IPS DF 4.7 (cell line): ENCODE results near the gene EYS.

Source experiments
- DNase-seq: peaks from one replicate; pipeline ENCODE4 v3.0.0-alpha.2; 2013; ENCODE audit warnings: low spot score; ENCODE audit errors: extremely low read depth

EYS gene

GRCh38 chr6:63683071-63683603 lies 2023.9 kb downstream of the EYS start:
- no peak for DNase-seq

- DNase-seq, result no peak
Measured at GRCh38 chr6:63677282-63677681, 2029.7 kb downstream of the EYS start.

- DNase-seq, result no peak
Measured at GRCh38 chr6:63676412-63677114, 2030.5 kb downstream of the EYS start.

- DNase-seq, result no peak
Measured at GRCh38 chr6:63675138-63675537, 2031.9 kb downstream of the EYS start.

- DNase-seq, result no peak
Measured at GRCh38 chr6:63674635-63675034, 2032.4 kb downstream of the EYS start.

GRCh38 chr6:63673692-63674091 lies 2033.3 kb downstream of the EYS start:
- DNase-seq, result no peak

GRCh38 chr6:63672582-63673129 lies 2034.4 kb downstream of the EYS start:
- DNase-seq, result no peak

- no peak for DNase-seq
Measured at GRCh38 chr6:63671098-63671754, 2035.8 kb downstream of the EYS start.
